ENCODE results near the gene DNAJB2.

GRCh38 chr2:219282943-219283581, 3.9 kb downstream of the DNAJB2 start:
- TF ChIP-seq CTCF (conservative IDR thresholded peaks at IDR 0.05 in 1 of 2, IDR thresholded peaks at IDR 0.05 in 1 of 2; ENCODE audit: extremely low read depth in 1 of 2, insufficient read depth in 1 of 2, low read depth in 1 of 2, low read length in 2 of 2) (no peak), EZH2 (IDR thresholded peaks at IDR 0.05; ENCODE audit: borderline replicate concordance, low read length) (no peak)
